ENCODE measurements around the gene RNU1-2.
"Not testable (repeated sequence)": the region's sequence is repeated elsewhere in the genome, so short reads cannot be mapped to it uniquely, and the experiment has no call there.

RNU1-2 gene

GRCh38 chr1:16895598-16896315, at the start of gene RNU1-2:
TSS of gene RNU1-2 (plus strand) at chr1:16895980.
- DNase-seq = peak; percentile 99

- not testable (repeated sequence) for DNase-seq
Measured at GRCh38 chr1:16856201-16856600, 39.6 kb upstream of the RNU1-2 start.

- not testable (repeated sequence) for DNase-seq
Measured at GRCh38 chr1:16859167-16860041, 36.4 kb upstream of the RNU1-2 start.

GRCh38 chr1:16860048-16860447, 35.7 kb upstream of the RNU1-2 start:
- DNase-seq = peak; percentile 49

- DNase-seq = peak; percentile 33
Measured at GRCh38 chr1:16861832-16862245, 33.9 kb upstream of the RNU1-2 start.

- DNase-seq = not testable (repeated sequence)
Measured at GRCh38 chr1:16862415-16862814, 33.4 kb upstream of the RNU1-2 start.

GRCh38 chr1:16863024-16863423, 32.8 kb upstream of the RNU1-2 start:
- DNase-seq = not testable (repeated sequence)

- not testable (repeated sequence) for DNase-seq
Measured at GRCh38 chr1:16866926-16867707, 28.7 kb upstream of the RNU1-2 start.

- not testable (repeated sequence) for DNase-seq
Measured at GRCh38 chr1:16868787-16869186, 27.0 kb upstream of the RNU1-2 start.

- DNase-seq = not testable (repeated sequence)
Measured at GRCh38 chr1:16869996-16870395, 25.8 kb upstream of the RNU1-2 start.

GRCh38 chr1:16871171-16871570, 24.6 kb upstream of the RNU1-2 start:
- not testable (repeated sequence) for DNase-seq

- DNase-seq = peak; percentile 91
Measured at GRCh38 chr1:16872152-16873075, 23.4 kb upstream of the RNU1-2 start.

- DNase-seq = peak; percentile 35
Measured at GRCh38 chr1:16873076-16873879, 22.5 kb upstream of the RNU1-2 start.

- DNase-seq = not testable (repeated sequence)
Measured at GRCh38 chr1:16874968-16875765, 20.6 kb upstream of the RNU1-2 start.

- DNase-seq = not testable (repeated sequence)
Measured at GRCh38 chr1:16881742-16882141, 14.0 kb upstream of the RNU1-2 start.

- no peak for DNase-seq
Measured at GRCh38 chr1:16882986-16883385, 12.8 kb upstream of the RNU1-2 start.

- not testable (repeated sequence) for DNase-seq
Measured at GRCh38 chr1:16884487-16884886, 11.3 kb upstream of the RNU1-2 start.

- no peak for DNase-seq
Measured at GRCh38 chr1:16886860-16887605, 8.7 kb upstream of the RNU1-2 start.
